Esophagus (tissue), 2 donors: ENCODE measurements around the gene TLE1. TPM values are rescaled to one million over a fixed set of nuclear protein-coding genes. Genes with fewer than 3 reads are reported as not detected.
"Not testable (repeated sequence)": the region's sequence is repeated elsewhere in the genome, so short reads cannot be mapped to it uniquely, and the experiment has no call there.

ENCODE experiments used
- H3K27ac ChIP-seq, 2 donors: one replicate each; pipeline ENCODE4 v1.5.1; 2013; ENCODE audit warnings: low read depth in 2 of 2, mild to moderate bottlenecking in 2 of 2, inconsistent platforms in 1 of 2, low read length in 1 of 2, moderate library complexity in 1 of 2
- H3K27me3 ChIP-seq, 2 donors: one replicate each; pipeline ENCODE4 v1.6.1; 2013; ENCODE audit warnings: low read length in 2 of 2, control low read depth in 1 of 2, mild to moderate bottlenecking in 1 of 2; ENCODE audit not compliant: insufficient read depth in 2 of 2, control insufficient read depth in 1 of 2
- H3K36me3 ChIP-seq, 2 donors: one replicate each; pipeline ENCODE4 v1.6.1; 2013; ENCODE audit warnings: low read length in 1 of 2; ENCODE audit not compliant: control insufficient read depth in 2 of 2, insufficient read depth in 2 of 2
- H3K4me1 ChIP-seq, 2 donors: one replicate each; pipeline ENCODE4 v1.6.1; 2013; ENCODE audit warnings: low read length in 1 of 2; ENCODE audit not compliant: control insufficient read depth in 2 of 2, insufficient read depth in 2 of 2
- H3K4me3 ChIP-seq, 2 donors: one replicate each; pipeline ENCODE4 v1.5.1; 2013; ENCODE audit warnings: low read length in 2 of 2, mild to moderate bottlenecking in 2 of 2, low read depth in 1 of 2, moderate library complexity in 1 of 2
- H3K9me3 ChIP-seq, 2 donors: one replicate each; pipeline ENCODE4 v1.6.1; 2013; ENCODE audit warnings: mild to moderate bottlenecking in 2 of 2, low read depth in 1 of 2, low read length in 1 of 2, moderate library complexity in 1 of 2; ENCODE audit not compliant: control insufficient read depth in 2 of 2, insufficient read depth in 1 of 2
- WGBS, 2 donors: extraction: QIAGEN DNeasy Blood & Tissue Kit; methylation state at CpG; one replicate each; pipeline ENCODE4 v1.1.7; 2013; 5-methylcytosine and 5-hydroxymethylcytosine counted together
- polyA plus RNA-seq, 2 donors: library from polyadenylated mRNA; stranded (reverse); fragments of 200-250 nt; gene quantifications; one replicate each; pipeline ENCODE4 v1.2.3, GENCODE V29; 2013
- donor health status: healthy with polysubstance abuse.
- donor health status: Bipolar disorder and iron deficiency.

Gene TLE1
- 10 to 100 TPM; 11.1 to 14.7 TPM for polyA plus RNA-seq

GRCh38 chr9:81689343-81690175, at the start of gene TLE1:
TSS of gene TLE1 (minus strand) at chr9:81689547. CDS start at chr9:81688240, 1,307 bp downstream.
- Histone ChIP-seq H3K27me3 (no peaks in the 10 kb centered on the region), H3K9me3 (no peaks in the 10 kb centered on the region), H3K36me3 (no peaks in the 10 kb centered on the region), H3K4me3 (peak within 1 kb of the TSS; percentile 83 to 94), H3K4me1 (no peaks in the 10 kb centered on the region), H3K27ac (peak within 1 kb of the TSS; percentile 93)
- WGBS, 2 donors: 0 to 1% methylated on average over 73 to 95 of the region's 95 CpGs

- Histone ChIP-seq H3K27me3 (no peaks in the 10 kb centered on the region), H3K4me1 (no peaks in the 10 kb centered on the region), H3K27ac (no peak overlapping the region), H3K4me3 (no peak overlapping the region), H3K9me3 (no peaks in the 10 kb centered on the region), H3K36me3 (no peaks in the 10 kb centered on the region)
- WGBS, 2 donors: 36 to 37% methylated on average over 6 of the region's 6 CpGs
Observed at GRCh38 chr9:81737871-81738507, 48.6 kb upstream of the TLE1 start.

DNA sequence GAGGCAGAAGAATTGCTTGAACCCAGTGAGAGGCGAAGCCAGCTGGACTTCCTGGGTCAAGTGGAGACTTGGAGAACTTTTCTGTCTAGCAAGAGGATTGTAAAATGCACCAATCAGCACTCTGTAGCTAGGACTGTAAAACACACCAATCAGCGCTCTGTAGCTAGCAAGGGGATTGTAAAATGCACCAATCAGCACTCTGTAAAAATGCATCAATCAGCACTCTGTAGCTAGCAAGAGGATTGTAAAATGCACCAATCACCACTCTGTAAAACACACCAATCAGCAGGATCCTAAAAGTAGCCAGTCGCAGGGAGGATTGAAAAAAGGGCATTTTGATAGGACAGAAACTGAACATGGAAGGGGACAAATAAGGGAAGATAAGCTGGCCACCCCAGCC, 41.2 kb upstream of the TLE1 start:
- not testable (repeated sequence) for H3K4me1 ChIP-seq
- 95 to 96% methylated on average over 3 of the region's 3 CpGs for WGBS, 2 donors

DNA sequence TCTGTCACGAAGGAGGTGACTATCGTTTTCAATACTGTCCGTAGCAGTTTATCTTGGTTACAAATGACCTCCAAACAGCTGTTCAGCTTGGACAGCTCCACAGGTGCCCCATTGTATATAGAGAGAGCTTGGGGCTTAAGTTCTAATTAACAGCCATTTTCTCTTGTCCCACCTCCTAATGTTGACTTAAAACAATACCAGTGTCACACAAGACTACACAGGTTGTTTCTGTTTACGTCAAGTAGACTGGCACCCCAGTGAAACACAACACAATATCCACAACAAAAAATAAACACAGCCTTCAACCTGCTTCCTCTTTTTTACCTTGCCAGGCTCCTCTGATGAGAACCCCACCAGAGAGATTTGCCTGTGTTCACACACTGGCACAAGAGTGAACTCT, 39.8 kb upstream of the TLE1 start:
- WGBS, 2 donors: 57 to 69% methylated on average over 4 of the region's 4 CpGs
- H3K4me3 ChIP-seq: no peak overlapping the region
- H3K27me3 ChIP-seq: no peaks in the 10 kb centered on the region
- no peaks in the 10 kb centered on the region for H3K9me3 ChIP-seq
- H3K36me3 ChIP-seq: no peaks in the 10 kb centered on the region
- H3K4me1 ChIP-seq: no peaks in the 10 kb centered on the region
- H3K27ac ChIP-seq: no peak overlapping the region

More for the DNA sequence above, 41.2 kb upstream of the TLE1 start:
- not testable (repeated sequence) for H3K27ac ChIP-seq, H3K27me3 ChIP-seq, H3K36me3 ChIP-seq, H3K4me3 ChIP-seq, H3K9me3 ChIP-seq

DNA sequence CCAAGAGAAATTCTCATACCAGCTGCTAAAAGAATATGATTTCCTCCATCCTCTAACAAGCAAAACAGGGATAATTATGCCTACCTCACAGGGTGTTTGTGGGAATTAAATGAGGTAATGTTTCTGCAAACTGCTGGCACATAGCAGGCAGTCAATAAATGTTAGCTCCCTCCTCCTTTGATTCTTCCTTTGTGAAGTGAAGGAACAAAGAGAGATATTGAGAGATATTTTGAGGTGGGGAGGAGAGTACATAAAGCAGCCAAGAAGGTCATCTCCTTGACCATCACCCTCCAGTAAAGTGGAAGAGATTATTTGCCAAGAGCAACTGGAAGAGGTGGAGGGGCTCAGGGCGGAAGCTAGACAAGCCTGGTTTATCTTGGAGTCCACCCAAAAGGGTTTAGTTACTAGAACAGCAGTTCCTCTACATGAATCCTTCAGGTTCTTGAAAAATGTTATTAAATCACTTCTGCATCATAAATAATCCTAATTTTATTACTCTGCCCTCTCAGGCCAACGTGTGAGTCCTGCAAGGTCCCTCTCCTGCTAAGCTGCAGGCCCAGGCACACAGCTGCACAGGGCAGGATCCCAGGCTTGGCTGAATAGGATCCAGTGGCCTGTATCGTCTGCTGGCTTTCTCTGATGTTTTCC, 35.0 kb upstream of the TLE1 start:
- Histone ChIP-seq H3K36me3 (no peaks in the 10 kb centered on the region), H3K27me3 (no peaks in the 10 kb centered on the region), H3K9me3 (no peaks in the 10 kb centered on the region), H3K4me1 (peaks cover 0 to 2% of the 10 kb centered on the region in 2 donors), H3K27ac (no peak overlapping the region), H3K4me3 (no peak overlapping the region)
- WGBS, 2 donors: 45 to 48% methylated on average over 3 of the region's 3 CpGs

GRCh38 chr9:81722277-81722676, 32.9 kb upstream of the TLE1 start:
- Histone ChIP-seq H3K27ac (no peak overlapping the region), H3K4me3 (no peak overlapping the region), H3K27me3 (no peaks in the 10 kb centered on the region), H3K4me1 (peaks cover 0 to 2% of the 10 kb centered on the region in 2 donors), H3K9me3 (no peaks in the 10 kb centered on the region), H3K36me3 (no peaks in the 10 kb centered on the region)
- WGBS, 2 donors: 95 to 96% methylated on average over 3 of the region's 3 CpGs

- WGBS, 2 donors: 87 to 92% methylated on average over 9 of the region's 9 CpGs
- Histone ChIP-seq H3K27ac (no peak overlapping the region), H3K36me3 (no peaks in the 10 kb centered on the region), H3K27me3 (no peaks in the 10 kb centered on the region), H3K4me3 (no peak overlapping the region), H3K4me1 (peaks cover 0 to 2% of the 10 kb centered on the region in 2 donors), H3K9me3 (no peaks in the 10 kb centered on the region)
Observed at GRCh38 chr9:81720450-81721086, 31.2 kb upstream of the TLE1 start.

DNA sequence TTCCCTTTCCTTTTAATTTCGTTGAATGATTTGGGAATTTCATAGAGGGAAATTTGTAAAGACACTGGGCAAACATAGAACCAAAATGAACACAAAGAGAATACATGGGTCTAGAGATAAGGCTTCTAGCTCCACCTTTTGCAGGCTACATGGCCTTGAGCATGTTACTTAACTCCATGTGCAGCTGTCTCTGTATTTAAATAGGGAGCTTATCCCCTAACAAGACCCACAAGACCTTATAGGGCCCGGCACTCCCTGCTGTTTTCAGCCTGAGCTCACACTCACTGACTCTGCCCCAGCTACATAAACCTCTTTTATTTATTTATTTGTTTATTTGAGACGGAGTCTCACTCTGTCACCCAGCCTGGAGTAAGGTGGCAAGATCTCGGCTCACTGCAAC, 30.6 kb upstream of the TLE1 start:
- H3K4me1 ChIP-seq: peaks cover 0 to 2% of the 10 kb centered on the region in 2 donors
- H3K36me3 ChIP-seq: no peaks in the 10 kb centered on the region
- H3K4me3 ChIP-seq: no peak overlapping the region
- H3K27ac ChIP-seq: no peak overlapping the region
- H3K9me3 ChIP-seq: no peaks in the 10 kb centered on the region
- WGBS, 2 donors: 92% methylated on average over 4 of the region's 4 CpGs
- no peaks in the 10 kb centered on the region for H3K27me3 ChIP-seq

GRCh38 chr9:81718244-81718643, 28.9 kb upstream of the TLE1 start:
- no peak overlapping the region for H3K4me3 ChIP-seq
- no peaks in the 10 kb centered on the region for H3K36me3 ChIP-seq
- H3K4me1 ChIP-seq: peaks cover 0 to 2% of the 10 kb centered on the region in 2 donors
- no peaks in the 10 kb centered on the region for H3K27me3 ChIP-seq
- 78 to 85% methylated on average over 6 of the region's 6 CpGs for WGBS, 2 donors
- H3K9me3 ChIP-seq: no peaks in the 10 kb centered on the region
- H3K27ac ChIP-seq: no peak overlapping the region
